K562 (cell line): ENCODE results near the gene SLC7A8. TPM values are rescaled to one million over a fixed set of nuclear protein-coding genes. Genes with fewer than 3 reads are reported as not detected.

Experiments used
- ATAC-seq: fragments of 200-7000 bp; cut with Tn5 transposase; 3 replicates; pipeline ENCODE4 v1.9.1; 2020; ENCODE audit warnings: moderate library complexity
- BruUV-seq: library from RNA; stranded (reverse); fragments of 400-500 nt; replicated peaks from 2 replicates; lab custom pipeline; 2021; lab: Mats Ljungman, UMichigan
- CTCF ChIA-PET: fragments of 300-600 bp; formaldehyde crosslinking; extraction: SDS; loops from one replicate; lab custom pipeline; 2021; ENCODE audit warnings: low intra/inter-chr PET ratio; lab: Yijun Ruan, JAX
- POLR2A ChIA-PET: fragments of 300-600, 350-650 bp; sonication (Branson Sonifier 250); formaldehyde crosslinking; extraction: SDS; loops from one replicate; lab custom pipeline; 2021; ENCODE audit warnings: antibody characterized with exemption, inconsistent platforms; lab: Yijun Ruan, JAX
- DNase-seq, 4 experiments: peaks; one replicate each; pipeline versions ENCODE4 v3.0.0 to v3.0.0-alpha.2; 2011 to 2018; ENCODE audit warnings: low spot score in 3 of 4, mixed read lengths in 3 of 4; ENCODE audit errors: extremely low read depth in 1 of 4
- FAIRE-seq: peaks from 2 replicates; lab custom pipeline; 2011; peaks lifted over from hg19 to GRCh38; lab: Jason Lieb, UNC
- H2AFZ ChIP-seq: 2 replicates; pipeline ENCODE4 v1.6.0; 2011; ENCODE audit warnings: low read depth, low read length, control low read depth, inconsistent platforms
- H3K27ac ChIP-seq: fragments of 200-600 bp; 3 replicates; pipeline ENCODE4 v1.8.0; 2011; ENCODE audit warnings: low read depth, mild to moderate bottlenecking, control low read depth, inconsistent platforms, low read length, moderate library complexity, mixed read lengths; ENCODE audit errors: extremely low read depth
- H3K27me3 ChIP-seq, 2 experiments: fragments of 300-600 bp in 1 of 2; 2 replicates in 1 of 2; 3 replicates in 1 of 2; pipeline versions ENCODE4 v1.6.0 to v1.8.0; 2011; ENCODE audit warnings: inconsistent platforms in 2 of 2, low read length in 2 of 2, mild to moderate bottlenecking in 1 of 2, mixed read lengths in 1 of 2, moderate library complexity in 1 of 2; ENCODE audit not compliant: control insufficient read depth in 2 of 2, insufficient read depth in 2 of 2
- H3K36me3 ChIP-seq: fragments of 300-600 bp; 3 replicates; pipeline ENCODE4 v1.8.0; 2011; ENCODE audit warnings: mild to moderate bottlenecking, low read length, inconsistent platforms; ENCODE audit not compliant: control insufficient read depth, insufficient read depth
- H3K4me1 ChIP-seq, 2 experiments: fragments of 200-600 bp in 1 of 2; replicated peaks in 1 of 2; 2 replicates in 1 of 2; 3 replicates in 1 of 2; pipeline versions ENCODE4 v1.5.1 to v1.8.0; 2011; ENCODE audit warnings: inconsistent platforms in 2 of 2, low read length in 2 of 2, mild to moderate bottlenecking in 1 of 2, mixed read lengths in 1 of 2, moderate library complexity in 1 of 2; ENCODE audit not compliant: control insufficient read depth in 2 of 2, insufficient read depth in 2 of 2
- H3K4me2 ChIP-seq: 2 replicates; pipeline ENCODE4 v1.6.1; 2011; ENCODE audit warnings: low read length, control low read depth, inconsistent platforms, mixed read lengths; ENCODE audit not compliant: insufficient read depth
- H3K4me3 ChIP-seq: fragments of 200-600 bp; sonication (generic), shearing (Covaris generic); 2 replicates; pipeline ENCODE4 v1.5.1; 2016; ENCODE audit warnings: control low read depth, inconsistent platforms
- H3K79me2 ChIP-seq: fragments of 200-600 bp; 3 replicates; pipeline ENCODE4 v1.8.0; 2011; ENCODE audit warnings: low read length, inconsistent platforms; ENCODE audit not compliant: control insufficient read depth, insufficient read depth
- H3K9ac ChIP-seq, 2 experiments: 2 replicates each; pipeline versions ENCODE4 v1.6.0 to v1.6.1; 2011; ENCODE audit warnings: low read depth in 2 of 2, low read length in 2 of 2, control low read depth in 1 of 2, inconsistent platforms in 1 of 2, mild to moderate bottlenecking in 1 of 2, mixed read lengths in 1 of 2; ENCODE audit not compliant: insufficient read depth in 1 of 2
- H3K9me1 ChIP-seq: one replicate; pipeline ENCODE4 v1.6.0; 2011; ENCODE audit warnings: inconsistent platforms, mild to moderate bottlenecking, low read length, moderate library complexity; ENCODE audit not compliant: control insufficient read depth, insufficient read depth
- H3K9me3 ChIP-seq: replicated peaks from 2 replicates; pipeline ENCODE4 v1.5.1; 2011; ENCODE audit warnings: low read depth, low read length, inconsistent platforms; ENCODE audit not compliant: control insufficient read depth, insufficient read depth
- H4K20me1 ChIP-seq: replicated peaks from 2 replicates; pipeline ENCODE4 v1.6.1; 2011; ENCODE audit warnings: low read length, inconsistent platforms, mixed read lengths; ENCODE audit not compliant: control insufficient read depth, insufficient read depth
- PTBP1 ChIP-seq: fragments of 200-400 bp; formaldehyde crosslinking; IDR thresholded peaks from 2 replicates; pipeline ENCODE4 v1.6.1; 2017; ENCODE audit warnings: low read depth, low read length
- ZNF347 ChIP-seq: fragments of 450-650 bp; formaldehyde crosslinking; IDR thresholded peaks from 2 replicates; pipeline ENCODE4 v1.4.0; 2020; ENCODE audit warnings: low read depth, mild to moderate bottlenecking, moderate library complexity
- ZNF445 ChIP-seq: fragments of 250-450 bp; sonication (Bioruptor Pico); IDR thresholded peaks from 2 replicates; pipeline ENCODE4 v1.4.0; 2020; ENCODE audit warnings: low read depth, mild to moderate bottlenecking, moderate library complexity
- WGBS: fragments of 100-300 bp; shearing (Covaris generic); methylation state at CpG from one replicate; pipeline ENCODE4 v1.1.6; 2016; ENCODE audit warnings: low coverage, mixed read lengths; ENCODE audit not compliant: insufficient coverage; ENCODE audit errors: missing lambda C conversion rate; 5-methylcytosine and 5-hydroxymethylcytosine counted together
- in situ Hi-C: fragments of 300-500 bp; cut with MboI; formaldehyde crosslinking; loops from 4 replicates; pipeline ENCODE4 v1.15.0; 2018; ENCODE audit warnings: inconsistent platforms, mixed read lengths
- intact Hi-C: fragments of 100-400 bp; cut with micrococcal nuclease; formaldehyde crosslinking; loops from 2 replicates; pipeline ENCODE4 v1.14.2; 2022
- polyA plus RNA-seq, 8 experiments: library from polyadenylated mRNA; depleted of rRNA in 4 of 8; stranded (reverse) in 5 of 8; unstranded in 3 of 8; fragments of >200 nt; fragmentation: Nextera tagmentation in 2 of 8; fragmentation: Illumina TruSeq in 1 of 8; extraction: Ambion mirVana in 2 of 8; extraction: Trizol in 1 of 8; gene quantifications; 2 replicates each; pipeline versions ENCODE4 v1.2.1 to v1.2.3, GENCODE V29; 2011 to 2014; ENCODE audit warnings: inconsistent platforms in 1 of 8, missing spikeins in 1 of 8
- total RNA-seq, 7 experiments: library from RNA; depleted of rRNA in 6 of 7; stranded (reverse); fragments of >200 nt in 6 of 7; fragmentation: Illumina TruSeq in 2 of 7; extraction: Trizol in 2 of 7; gene quantifications; 2 replicates each; pipeline versions ENCODE4 v1.2.1 to v1.2.3, GENCODE V29; 2011 to 2021; ENCODE audit warnings: low replicate concordance in 1 of 7
- TF ChIP-seq, protein P1 (sequence below): fragments of 250-450 bp; sonication (Bioruptor Pico); IDR thresholded peaks from 2 replicates; pipeline ENCODE4 v1.4.0; 2020; ENCODE audit warnings: mild to moderate bottlenecking, moderate library complexity

Gene SLC7A8
- total and polyA plus RNA-seq, 9 of the 15 experiments (the other 6 are each of a cell fraction or from before 2014, with no cell fraction given): 2.0 to 33.0 (median 6.0) TPM

DNA sequence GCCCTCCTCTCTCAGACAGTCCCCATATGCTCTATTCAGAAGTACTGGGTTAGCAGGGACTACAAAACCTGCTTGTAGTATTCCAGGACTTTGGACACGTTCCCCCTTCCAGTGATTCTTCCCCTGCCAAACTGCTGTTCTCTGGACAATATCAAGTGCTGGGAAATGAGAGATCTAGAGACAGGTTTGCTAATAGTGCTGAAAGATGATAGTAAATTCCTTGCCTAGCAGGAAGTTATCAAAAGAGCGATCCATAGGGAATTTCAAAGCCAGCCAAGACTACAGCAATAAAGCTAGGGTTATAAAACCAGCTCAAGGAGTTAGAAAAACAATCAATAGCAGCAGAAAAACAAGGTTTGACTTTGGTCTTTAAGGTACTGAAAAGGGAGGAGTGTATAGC lies 15.2 kb downstream of the SLC7A8 start:
- ChIA-PET POLR2A (interaction anchor here (0.6 to 1.6 kb wide), 2 partner anchors 13 to 23 kb away, joined by 3 read pairs; no protein-coding TSS in a partner anchor), CTCF (no interaction called here)
- H3K4me3 ChIP-seq: no peak overlapping the region
- H3K27me3 ChIP-seq: no peaks in the 10 kb centered on the region
- no peak for FAIRE-seq
- intact Hi-C loops (loop anchor here (5.0 kb wide), 1 partner anchor 46 kb away; no protein-coding TSS in a partner anchor), in situ Hi-C loops (no loop called here)
- no peak overlapping the region for H3K27ac ChIP-seq
- no peaks in the 10 kb centered on the region for H3K9me1 ChIP-seq
- 77% methylated on average over 2 of the region's 2 CpGs for WGBS
- H3K4me1 ChIP-seq: peaks cover 25 to 30% of the 10 kb centered on the region in 2 experiments
- no peak for DNase-seq
- no peak for ATAC-seq
- H3K4me2 ChIP-seq: no peak overlapping the region
- TF ChIP-seq, protein P1, sequence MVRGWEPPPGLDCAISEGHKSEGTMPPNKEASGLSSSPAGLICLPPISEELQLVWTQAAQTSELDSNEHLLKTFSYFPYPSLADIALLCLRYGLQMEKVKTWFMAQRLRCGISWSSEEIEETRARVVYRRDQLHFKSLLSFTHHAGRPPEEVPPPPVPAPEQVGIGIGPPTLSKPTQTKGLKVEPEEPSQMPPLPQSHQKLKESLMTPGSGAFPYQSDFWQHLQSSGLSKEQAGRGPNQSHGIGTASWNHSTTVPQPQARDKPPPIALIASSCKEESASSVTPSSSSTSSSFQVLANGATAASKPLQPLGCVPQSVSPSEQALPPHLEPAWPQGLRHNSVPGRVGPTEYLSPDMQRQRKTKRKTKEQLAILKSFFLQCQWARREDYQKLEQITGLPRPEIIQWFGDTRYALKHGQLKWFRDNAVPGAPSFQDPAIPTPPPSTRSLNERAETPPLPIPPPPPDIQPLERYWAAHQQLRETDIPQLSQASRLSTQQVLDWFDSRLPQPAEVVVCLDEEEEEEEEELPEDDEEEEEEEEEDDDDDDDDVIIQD (CRISPR knock-in tag): no peak
- no peak for TF ChIP-seq ZNF445 (CRISPR knock-in tag)
- TF ChIP-seq PTBP1: no peak
- no peak for TF ChIP-seq ZNF347 (CRISPR knock-in tag)
- no peak overlapping the region for H3K9ac ChIP-seq
- no peaks in the 10 kb centered on the region for H3K79me2 ChIP-seq
- H3K36me3 ChIP-seq: no peaks in the 10 kb centered on the region; the same call in 2 of the 3 replicates
- H2AFZ ChIP-seq: peak overlapping the region; percentile 76
- H3K9me3 ChIP-seq: no peaks in the 10 kb centered on the region
- BruUV-seq: no TSS peak
- H4K20me1 ChIP-seq: no peaks in the 10 kb centered on the region
